ENCODE results near the gene NFIX. TPM values are rescaled to one million over a fixed set of nuclear protein-coding genes. Genes with fewer than 3 reads are reported as not detected.

The NFIX gene
- polyA plus RNA-seq, 3 donors, result 0.25 to 3.7 (median 0.90) TPM

DNA sequence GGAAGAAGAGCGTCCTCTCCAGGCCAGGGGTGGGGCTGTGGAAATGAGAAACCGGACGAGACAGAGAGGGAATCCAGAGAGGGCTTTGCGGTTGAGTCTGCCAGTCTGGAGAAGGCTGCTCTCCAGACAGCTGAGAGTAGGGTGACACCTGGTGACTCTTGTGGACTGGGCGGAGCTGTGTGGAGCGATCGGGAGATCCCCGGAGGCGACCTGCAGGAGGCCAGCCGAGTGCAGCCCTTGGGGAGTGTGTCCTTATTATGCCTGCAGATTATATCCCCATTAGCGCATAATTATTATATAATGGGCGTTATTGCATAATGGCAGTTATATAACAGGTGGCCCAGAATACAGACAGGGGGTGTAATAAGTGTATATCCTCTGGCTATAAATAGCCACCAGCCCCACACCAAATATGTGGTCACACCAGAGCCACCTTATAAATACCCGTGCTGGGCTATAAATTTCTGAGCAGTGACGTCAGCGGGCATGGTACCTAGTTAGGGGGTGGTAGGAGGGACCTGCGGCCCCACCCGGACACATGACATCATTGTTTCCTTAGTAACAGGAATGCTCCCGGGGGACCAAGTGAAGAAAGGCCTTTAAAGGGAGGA, 41.2 kb downstream of the NFIX start:
- H3K36me3 Mint-ChIP-seq, result no peaks in the 10 kb centered on the region
- H3K27ac Mint-ChIP-seq, result no peak overlapping the region
- H3K27me3 Mint-ChIP-seq (ENCODE audit: low read depth in 3 of 3), result peaks cover 1 to 5% (median 2%) of the 10 kb centered on the region in 3 donors
- no peak overlapping the region for H3K4me3 Mint-ChIP-seq
- intact Hi-C loops (cut with micrococcal nuclease), result loop anchor here in 1 of 2 donors (10.0 kb wide), 1 partner anchor 52 kb away; no protein-coding TSS in a partner anchor
- no peaks in the 10 kb centered on the region for H4K20me1 ChIP-seq (ENCODE audit: insufficient read depth, low read length)
- H3K79me2 ChIP-seq (ENCODE audit: insufficient read depth, low read length), result no peaks in the 10 kb centered on the region
- TF ChIP-seq, protein P1, sequence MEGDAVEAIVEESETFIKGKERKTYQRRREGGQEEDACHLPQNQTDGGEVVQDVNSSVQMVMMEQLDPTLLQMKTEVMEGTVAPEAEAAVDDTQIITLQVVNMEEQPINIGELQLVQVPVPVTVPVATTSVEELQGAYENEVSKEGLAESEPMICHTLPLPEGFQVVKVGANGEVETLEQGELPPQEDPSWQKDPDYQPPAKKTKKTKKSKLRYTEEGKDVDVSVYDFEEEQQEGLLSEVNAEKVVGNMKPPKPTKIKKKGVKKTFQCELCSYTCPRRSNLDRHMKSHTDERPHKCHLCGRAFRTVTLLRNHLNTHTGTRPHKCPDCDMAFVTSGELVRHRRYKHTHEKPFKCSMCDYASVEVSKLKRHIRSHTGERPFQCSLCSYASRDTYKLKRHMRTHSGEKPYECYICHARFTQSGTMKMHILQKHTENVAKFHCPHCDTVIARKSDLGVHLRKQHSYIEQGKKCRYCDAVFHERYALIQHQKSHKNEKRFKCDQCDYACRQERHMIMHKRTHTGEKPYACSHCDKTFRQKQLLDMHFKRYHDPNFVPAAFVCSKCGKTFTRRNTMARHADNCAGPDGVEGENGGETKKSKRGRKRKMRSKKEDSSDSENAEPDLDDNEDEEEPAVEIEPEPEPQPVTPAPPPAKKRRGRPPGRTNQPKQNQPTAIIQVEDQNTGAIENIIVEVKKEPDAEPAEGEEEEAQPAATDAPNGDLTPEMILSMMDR (IDR thresholded peaks at IDR 0.05), result no peak
- H3K27me3 ChIP-seq (ENCODE audit: control insufficient read depth in 2 of 2, insufficient read depth in 2 of 2, low read length in 2 of 2), result no peaks in the 10 kb centered on the region
- peaks cover 6% of the 10 kb centered on the region for H3K4me1 Mint-ChIP-seq
- no peaks in the 10 kb centered on the region for H3K9me3 ChIP-seq (replicated peaks in 1 of 2; ENCODE audit: control insufficient read depth in 1 of 2, insufficient read depth in 1 of 2, low read length in 2 of 2)
- H3K9me3 Mint-ChIP-seq, result peaks cover 0 to 2% (median 0%) of the 10 kb centered on the region in 7 donors
- H3K27ac ChIP-seq (ENCODE audit: low read depth in 1 of 2, low read length in 2 of 2), result no peak overlapping the region
- H3K9ac ChIP-seq (ENCODE audit: insufficient read depth, low read length, poor library complexity, severe bottlenecking), result no peak overlapping the region
- H3K4me3 ChIP-seq (replicated peaks in 1 of 3; ENCODE audit: low read depth in 2 of 3, low read length in 3 of 3), result no peak overlapping the region
- H3K36me3 ChIP-seq (replicated peaks in 1 of 2; ENCODE audit: control insufficient read depth in 1 of 2, insufficient read depth in 2 of 2, low read length in 2 of 2), result no peaks in the 10 kb centered on the region
- WGBS (ENCODE audit: insufficient coverage), result 93% methylated on average over 7 of the region's 18 CpGs
- no peak for DNase-seq
- no peaks in the 10 kb centered on the region for H3K4me1 ChIP-seq (ENCODE audit: control insufficient read depth in 1 of 2, insufficient read depth in 2 of 2, low read length in 2 of 2)
- no peak overlapping the region for H2AFZ ChIP-seq (ENCODE audit: insufficient read depth, low read depth, low read length, poor library complexity, severe bottlenecking)
- H3K4me2 ChIP-seq (replicated peaks; ENCODE audit: extremely low read depth, low read length, poor library complexity, severe bottlenecking), result no peak overlapping the region

GRCh38 chr19:13037161-13037560, 41.9 kb downstream of the NFIX start:
- peaks cover 6% of the 10 kb centered on the region for H3K4me1 Mint-ChIP-seq
- Histone ChIP-seq H3K27me3 (ENCODE audit: control insufficient read depth in 2 of 2, insufficient read depth in 2 of 2, low read length in 2 of 2) (no peaks in the 10 kb centered on the region), H3K27ac (ENCODE audit: low read depth in 1 of 2, low read length in 2 of 2) (no peak overlapping the region), H3K4me2 (replicated peaks; ENCODE audit: extremely low read depth, low read length, poor library complexity, severe bottlenecking) (no peak overlapping the region), H3K36me3 (replicated peaks in 1 of 2; ENCODE audit: control insufficient read depth in 1 of 2, insufficient read depth in 2 of 2, low read length in 2 of 2) (no peaks in the 10 kb centered on the region), H4K20me1 (ENCODE audit: insufficient read depth, low read length) (no peaks in the 10 kb centered on the region), H3K79me2 (ENCODE audit: insufficient read depth, low read length) (no peaks in the 10 kb centered on the region), H3K4me3 (replicated peaks in 1 of 3; ENCODE audit: low read depth in 2 of 3, low read length in 3 of 3) (no peak overlapping the region), H2AFZ (ENCODE audit: insufficient read depth, low read depth, low read length, poor library complexity, severe bottlenecking) (no peak overlapping the region), H3K4me1 (ENCODE audit: control insufficient read depth in 1 of 2, insufficient read depth in 2 of 2, low read length in 2 of 2) (no peaks in the 10 kb centered on the region), H3K9ac (ENCODE audit: insufficient read depth, low read length, poor library complexity, severe bottlenecking) (no peak overlapping the region), H3K9me3 (replicated peaks in 1 of 2; ENCODE audit: control insufficient read depth in 1 of 2, insufficient read depth in 1 of 2, low read length in 2 of 2) (no peaks in the 10 kb centered on the region)
- H3K27me3 Mint-ChIP-seq (ENCODE audit: low read depth in 3 of 3), result peaks cover 1 to 5% (median 2%) of the 10 kb centered on the region in 3 donors
- H3K4me3 Mint-ChIP-seq, result no peak overlapping the region
- H3K36me3 Mint-ChIP-seq, result no peaks in the 10 kb centered on the region
- no peak for DNase-seq
- WGBS (ENCODE audit: insufficient coverage), result 69% methylated on average over 4 of the region's 7 CpGs
- no peak overlapping the region for H3K27ac Mint-ChIP-seq
- TF ChIP-seq, protein P1 (IDR thresholded peaks at IDR 0.05), result no peak
- peaks cover 0 to 2% (median 0%) of the 10 kb centered on the region in 7 donors for H3K9me3 Mint-ChIP-seq
- intact Hi-C loops (cut with micrococcal nuclease), result loop anchor here in 1 of 2 donors (10.0 kb wide), 1 partner anchor 52 kb away; no protein-coding TSS in a partner anchor
